Retinal pigment epithelial cell (primary cell): Measurements from ENCODE around the gene ATRX.
A peak's percentile ranks its signal among the peaks of the same experiment; 100 is the strongest.

Source experiments
- DNase-seq: peaks from one replicate; pipeline ENCODE4 v3.0.0-alpha.2; 2010; ENCODE audit warnings: low read depth
- H3K4me3 ChIP-seq: 2 replicates; pipeline ENCODE4 v1.5.1; 2011; ENCODE audit warnings: mild to moderate bottlenecking, low read length, control low read depth, moderate library complexity
- CTCF ChIP-seq: conservative IDR thresholded peaks from 2 replicates; pipeline ENCODE4 v1.5.1; 2011; ENCODE audit warnings: low read depth, low read length, control low read depth, inconsistent platforms

Gene ATRX

GRCh38 chrX:77493677-77494553, 292.1 kb downstream of the ATRX start:
- DNase-seq = peak; percentile 74
- no peak for TF ChIP-seq CTCF

GRCh38 chrX:77484045-77484444, 302.0 kb downstream of the ATRX start:
- H3K4me3 ChIP-seq = no peak overlapping the region
- TF ChIP-seq CTCF = no peak
- DNase-seq = no peak

More at GRCh38 chrX:77493677-77494553, 292.1 kb downstream of the ATRX start:
- H3K4me3 ChIP-seq = no peak overlapping the region

- no peak overlapping the region for H3K4me3 ChIP-seq
- no peak for DNase-seq
- TF ChIP-seq CTCF = no peak
These were observed 330.6 kb downstream of the ATRX start for GRCh38 chrX:77455437-77455836.
